Neural crest cell (in vitro differentiated cells): ENCODE data around the gene GAS6. TPM values are rescaled to one million over a fixed set of nuclear protein-coding genes. Genes with fewer than 3 reads are reported as not detected.

Source experiments
- DNase-seq: peaks from one replicate; pipeline ENCODE4 v3.0.0; 2021; ENCODE audit warnings: low read depth, mixed read lengths, low spot score
- H3K27ac Mint-ChIP-seq: one replicate; pipeline ENCODE4 v1.8.0; 2021; ENCODE audit warnings: mild to moderate bottlenecking, mixed read lengths; ENCODE audit not compliant: unreplicated experiment
- H3K27me3 Mint-ChIP-seq: 2 replicates; pipeline ENCODE4 v1.8.0; 2021; ENCODE audit warnings: low read depth, mild to moderate bottlenecking, mixed read lengths
- H3K36me3 Mint-ChIP-seq: 2 replicates; pipeline ENCODE4 v1.8.0; 2021; ENCODE audit warnings: low read depth, mild to moderate bottlenecking, mixed read lengths
- H3K4me1 Mint-ChIP-seq: 2 replicates; pipeline ENCODE4 v1.8.0; 2021; ENCODE audit warnings: mixed read lengths
- H3K4me3 Mint-ChIP-seq: one replicate; pipeline ENCODE4 v1.8.0; 2021; ENCODE audit warnings: mild to moderate bottlenecking, mixed read lengths
- H3K9me3 Mint-ChIP-seq: 2 replicates; pipeline ENCODE4 v1.8.0; 2021; ENCODE audit warnings: mixed read lengths
- CTCF ChIP-seq: fragments of 200-600 bp; sonication (generic); conservative IDR thresholded peaks from 2 replicates; pipeline ENCODE4 v1.5.0; 2021; ENCODE audit warnings: antibody characterized with exemption, mild to moderate bottlenecking
- total RNA-seq: library from RNA; stranded (reverse); gene quantifications from 2 replicates; pipeline ENCODE4 v1.2.1, GENCODE V29; 2021

GAS6 gene
- total RNA-seq, 1 donor from 2014 or later = 9.0 TPM

- Mint-ChIP-seq H3K36me3 (no peaks in the 10 kb centered on the region), H3K27me3 (no peaks in the 10 kb centered on the region), H3K9me3 (no peaks in the 10 kb centered on the region), H3K4me3 (no peak overlapping the region), H3K27ac (no peak overlapping the region), H3K4me1 (peaks cover 18% of the 10 kb centered on the region)
- DNase-seq = no peak
- TF ChIP-seq CTCF = no peak
These were observed 11.9 kb downstream of the GAS6 start for GRCh38 chr13:113851826-113852535.

- TF ChIP-seq CTCF = no peak
- Mint-ChIP-seq H3K27ac (no peak overlapping the region), H3K4me1 (peaks cover 12% of the 10 kb centered on the region), H3K4me3 (no peak overlapping the region), H3K9me3 (no peaks in the 10 kb centered on the region), H3K36me3 (no peaks in the 10 kb centered on the region), H3K27me3 (no peaks in the 10 kb centered on the region)
- DNase-seq = no peak
These were observed 12.4 kb downstream of the GAS6 start for GRCh38 chr13:113851480-113851803.

- TF ChIP-seq CTCF = no peak
- DNase-seq = no peak
- H3K4me3 Mint-ChIP-seq = no peak overlapping the region
- peaks cover 9% of the 10 kb centered on the region for H3K4me1 Mint-ChIP-seq
- no peaks in the 10 kb centered on the region for H3K9me3 Mint-ChIP-seq
- no peaks in the 10 kb centered on the region for H3K36me3 Mint-ChIP-seq
- H3K27ac Mint-ChIP-seq = no peak overlapping the region
- no peaks in the 10 kb centered on the region for H3K27me3 Mint-ChIP-seq
These were observed 13.0 kb downstream of the GAS6 start for GRCh38 chr13:113850722-113851479.

- TF ChIP-seq CTCF = no peak
- H3K36me3 Mint-ChIP-seq = no peaks in the 10 kb centered on the region
- H3K27ac Mint-ChIP-seq = no peak overlapping the region
- H3K4me1 Mint-ChIP-seq = peaks cover 9% of the 10 kb centered on the region
- no peaks in the 10 kb centered on the region for H3K9me3 Mint-ChIP-seq
- no peak overlapping the region for H3K4me3 Mint-ChIP-seq
- no peak for DNase-seq
- H3K27me3 Mint-ChIP-seq = no peaks in the 10 kb centered on the region
These were observed 13.7 kb downstream of the GAS6 start for GRCh38 chr13:113849981-113850721.

- peaks cover 9% of the 10 kb centered on the region for H3K4me1 Mint-ChIP-seq
- no peak overlapping the region for H3K4me3 Mint-ChIP-seq
- H3K9me3 Mint-ChIP-seq = no peaks in the 10 kb centered on the region
- no peaks in the 10 kb centered on the region for H3K36me3 Mint-ChIP-seq
- no peaks in the 10 kb centered on the region for H3K27me3 Mint-ChIP-seq
- no peak overlapping the region for H3K27ac Mint-ChIP-seq
- DNase-seq = no peak
- no peak for TF ChIP-seq CTCF
These were observed 14.3 kb downstream of the GAS6 start for GRCh38 chr13:113849546-113849945.
